GM18951 (cell line): Measurements from ENCODE around the gene JKAMP.

Source experiments
- POLR2A ChIP-seq: IDR thresholded peaks from 4 replicates; pipeline ENCODE4 v1.6.1; 2011; ENCODE audit warnings: mild to moderate bottlenecking; ENCODE audit not compliant: insufficient read length, insufficient read depth; ENCODE audit errors: extremely low read depth
- in situ Hi-C: fragments of 300-500 bp; cut with MboI; formaldehyde crosslinking; loops from one replicate; pipeline ENCODE4 v1.12.0; 2022; ENCODE audit warnings: low sequenced_read_pairs, mixed read lengths, inconsistent platforms; ENCODE audit not compliant: unreplicated experiment

The JKAMP gene

GRCh38 chr14:59483819-59484638 is at the start of gene JKAMP, which contains the start of gene L3HYPDH:
JKAMP (plus strand) TSS chr14:59484517; CDS start chr14:59484590, 73 bp downstream.
L3HYPDH (minus strand) TSS chr14:59484408; CDS start chr14:59484316, 92 bp downstream.
- in situ Hi-C loops = no loop called here
- TF ChIP-seq POLR2A = peak; percentile 91

- in situ Hi-C loops = loop anchor here (25.0 kb wide), 1 partner anchor 948 kb away; no protein-coding TSS in a partner anchor
- no peak for TF ChIP-seq POLR2A
These were observed 49.2 kb upstream of the JKAMP start for GRCh38 chr14:59435101-59435500.

GRCh38 chr14:59435987-59436386 is 48.3 kb upstream of the JKAMP start:
- no peak for TF ChIP-seq POLR2A
- in situ Hi-C loops = loop anchor here (25.0 kb wide), 1 partner anchor 949 kb away; no protein-coding TSS in a partner anchor

GRCh38 chr14:59438195-59438647 is 46.1 kb upstream of the JKAMP start:
- no peak for TF ChIP-seq POLR2A
- in situ Hi-C loops = loop anchor here (25.0 kb wide), 1 partner anchor 951 kb away; no protein-coding TSS in a partner anchor

GRCh38 chr14:59439256-59439965 is 44.9 kb upstream of the JKAMP start:
- in situ Hi-C loops = loop anchor here (25.0 kb wide), 1 partner anchor 952 kb away; no protein-coding TSS in a partner anchor
- no peak for TF ChIP-seq POLR2A

- in situ Hi-C loops = loop anchor here (25.0 kb wide), 1 partner anchor 961 kb away; no protein-coding TSS in a partner anchor
These were observed 35.6 kb upstream of the JKAMP start for GRCh38 chr14:59448673-59449072.

GRCh38 chr14:59450716-59451115 is 33.6 kb upstream of the JKAMP start:
- in situ Hi-C loops = no loop called here
- TF ChIP-seq POLR2A = no peak

GRCh38 chr14:59451849-59452248 is 32.5 kb upstream of the JKAMP start:
- TF ChIP-seq POLR2A = no peak
- in situ Hi-C loops = no loop called here

- TF ChIP-seq POLR2A = no peak
- in situ Hi-C loops = no loop called here
These were observed 30.2 kb upstream of the JKAMP start for GRCh38 chr14:59454139-59454538.

- TF ChIP-seq POLR2A = no peak
These were observed 28.9 kb upstream of the JKAMP start for GRCh38 chr14:59455411-59455810.

GRCh38 chr14:59458486-59458885 is 25.8 kb upstream of the JKAMP start:
- TF ChIP-seq POLR2A = no peak
- in situ Hi-C loops = no loop called here

More at GRCh38 chr14:59455411-59455810, 28.9 kb upstream of the JKAMP start:
- in situ Hi-C loops = no loop called here

GRCh38 chr14:59460378-59460777 is 23.9 kb upstream of the JKAMP start:
- in situ Hi-C loops = no loop called here
- TF ChIP-seq POLR2A = no peak

GRCh38 chr14:59461891-59462290 is 22.4 kb upstream of the JKAMP start:
- in situ Hi-C loops = no loop called here
- no peak for TF ChIP-seq POLR2A

- TF ChIP-seq POLR2A = no peak
- in situ Hi-C loops = no loop called here
These were observed 20.4 kb upstream of the JKAMP start for GRCh38 chr14:59463787-59464485.
